HG03354 (cell line): ENCODE results near the gene LMLN.
"Not testable (repeated sequence)": the region's sequence is repeated elsewhere in the genome, so short reads cannot be mapped to it uniquely, and the experiment has no call there.

Source experiments
- ATAC-seq: cut with Tn5 transposase; IDR thresholded peaks from one replicate; pipeline ENCODE4 v1.9.1; 2021; ENCODE audit warnings: mild to moderate bottlenecking; ENCODE audit not compliant: unreplicated experiment, poor library complexity, severe bottlenecking

The LMLN gene

DNA sequence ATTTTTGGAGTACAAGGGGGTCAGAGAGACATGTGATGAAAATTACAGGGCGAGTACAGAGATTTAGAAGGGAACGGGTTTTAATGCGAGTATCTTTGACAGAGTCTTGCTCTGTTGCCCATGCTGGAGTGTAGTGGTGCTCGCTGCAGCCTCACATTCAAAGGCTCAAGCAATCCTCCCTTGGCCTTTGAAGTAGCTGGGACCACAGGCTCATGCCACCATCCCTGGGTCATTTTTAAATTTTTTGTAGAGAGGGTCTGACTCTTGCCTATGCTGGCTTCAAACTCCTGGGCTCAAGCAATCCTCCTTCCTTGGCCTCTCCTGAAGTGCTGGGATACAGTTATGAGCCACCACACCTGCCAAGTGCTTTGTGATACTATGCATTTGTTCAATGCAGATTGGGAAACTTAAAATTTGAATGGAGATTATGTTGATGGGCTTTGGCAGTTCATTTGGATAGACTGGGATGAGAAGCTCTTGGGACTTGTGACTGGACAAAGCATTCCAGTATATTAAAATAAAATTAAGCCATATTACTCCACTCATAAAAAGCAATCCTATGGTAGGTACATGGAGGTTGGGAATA is 4.0 kb upstream of the LMLN start:
- no peak for ATAC-seq

DNA sequence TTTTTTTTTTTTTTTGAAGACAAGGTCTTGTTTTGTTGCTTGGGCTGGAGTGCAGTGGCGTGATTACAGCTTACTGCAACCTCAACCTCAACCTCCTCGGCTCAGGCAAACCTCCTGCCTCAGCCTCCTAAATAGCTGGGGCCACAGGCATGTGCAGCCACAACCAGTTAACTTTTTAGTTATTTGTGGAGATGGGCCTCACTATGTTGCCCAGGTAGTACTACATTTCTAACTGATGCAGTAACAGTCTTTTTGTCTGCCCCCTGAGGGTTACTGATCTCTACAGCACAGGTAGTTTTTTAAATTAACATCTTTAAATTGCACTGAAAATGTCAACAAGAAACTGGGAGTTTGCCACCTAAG is 3.4 kb upstream of the LMLN start:
- ATAC-seq: no peak

GRCh38 chr3:197957790-197958133 is 2.3 kb upstream of the LMLN start:
- no peak for ATAC-seq

GRCh38 chr3:197958346-197958745 is 1.7 kb upstream of the LMLN start:
- no peak for ATAC-seq

- not testable (repeated sequence) for ATAC-seq
These were observed 1.2 kb upstream of the LMLN start for GRCh38 chr3:197958848-197959247.

GRCh38 chr3:197959500-197959890 is 522 bp upstream of the LMLN start:
- ATAC-seq: no peak

DNA sequence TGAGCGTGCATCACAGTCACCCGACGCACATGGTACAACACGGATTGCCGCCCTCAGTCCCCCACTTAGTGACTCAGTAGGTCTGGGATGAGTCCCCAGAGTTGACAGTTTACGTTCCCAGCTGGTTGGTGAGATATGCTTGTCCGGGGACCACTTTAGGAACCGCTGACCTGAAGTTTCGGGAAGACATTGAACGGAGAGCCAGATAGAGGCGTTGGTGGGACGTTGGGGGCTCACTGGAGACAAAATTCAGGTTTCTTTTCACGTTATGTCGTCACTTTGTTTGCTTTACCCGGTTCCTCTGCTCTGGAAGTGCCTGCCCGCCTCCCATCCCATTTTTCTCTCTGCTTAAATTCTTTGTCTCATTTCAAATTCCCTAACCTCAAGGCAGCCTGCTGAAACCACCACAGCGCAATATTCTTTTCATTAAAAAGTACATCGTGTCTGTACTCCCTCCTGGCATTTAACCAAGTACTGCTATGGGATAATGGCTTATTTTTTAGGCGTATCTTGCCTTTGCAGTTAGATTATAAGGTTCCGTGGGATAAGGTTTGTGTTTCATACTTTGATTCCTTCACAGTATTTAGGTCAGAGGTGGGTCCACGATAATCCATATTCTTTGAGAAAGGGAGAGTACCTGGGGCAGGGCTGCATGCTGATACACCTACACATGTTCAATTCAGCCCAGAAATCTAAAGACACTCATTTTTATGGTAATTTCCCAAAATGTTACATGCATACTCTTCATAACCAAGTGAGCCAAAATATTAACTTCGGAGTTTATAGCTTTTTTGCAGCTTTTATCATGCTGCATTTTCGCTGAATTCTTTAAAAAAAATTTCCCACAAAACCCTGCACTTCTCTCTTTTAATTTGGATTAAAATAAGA is 921 bp downstream of the LMLN start:
- ATAC-seq: no peak

DNA sequence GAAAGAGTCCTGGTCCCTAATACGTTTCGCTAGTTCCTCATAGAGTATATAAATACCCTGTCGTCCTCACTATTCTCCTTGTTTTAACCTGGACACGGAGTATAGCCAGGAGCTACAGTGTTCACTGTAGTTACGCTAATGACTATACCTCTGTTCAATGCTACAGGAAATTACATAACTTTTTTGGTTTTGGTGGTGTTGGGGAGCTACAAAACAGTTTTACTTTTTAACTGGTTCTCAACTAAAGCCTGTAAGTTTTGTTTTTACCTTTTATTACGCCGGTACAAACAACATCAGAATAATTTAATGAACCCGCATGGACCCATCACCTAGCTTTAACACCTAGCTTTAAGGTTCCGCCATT is 1.5 kb downstream of the LMLN start:
- ATAC-seq: no peak

GRCh38 chr3:197963019-197963637 is 3.1 kb downstream of the LMLN start:
- no peak for ATAC-seq

GRCh38 chr3:197967337-197967989 is 7.4 kb downstream of the LMLN start:
- not testable (repeated sequence) for ATAC-seq

DNA sequence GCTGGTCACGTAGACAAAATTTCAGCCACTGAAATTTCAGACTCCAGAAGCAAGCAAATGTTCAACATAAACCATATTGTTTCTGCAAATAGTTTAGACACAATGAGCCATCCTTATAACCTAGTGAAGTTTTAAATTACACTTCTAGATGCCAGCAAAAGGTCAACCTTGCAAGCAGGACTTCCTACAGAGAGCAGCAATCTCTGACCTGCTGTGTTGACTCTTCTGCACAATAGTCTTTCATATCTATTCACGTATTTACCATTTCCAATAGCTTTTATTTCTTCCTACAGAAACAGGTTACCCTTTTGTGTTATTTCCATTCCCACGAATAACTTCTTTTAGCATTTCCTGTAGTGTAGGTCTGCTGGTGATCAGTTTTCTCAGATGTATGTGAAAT is 10.6 kb downstream of the LMLN start:
- no peak for ATAC-seq

DNA sequence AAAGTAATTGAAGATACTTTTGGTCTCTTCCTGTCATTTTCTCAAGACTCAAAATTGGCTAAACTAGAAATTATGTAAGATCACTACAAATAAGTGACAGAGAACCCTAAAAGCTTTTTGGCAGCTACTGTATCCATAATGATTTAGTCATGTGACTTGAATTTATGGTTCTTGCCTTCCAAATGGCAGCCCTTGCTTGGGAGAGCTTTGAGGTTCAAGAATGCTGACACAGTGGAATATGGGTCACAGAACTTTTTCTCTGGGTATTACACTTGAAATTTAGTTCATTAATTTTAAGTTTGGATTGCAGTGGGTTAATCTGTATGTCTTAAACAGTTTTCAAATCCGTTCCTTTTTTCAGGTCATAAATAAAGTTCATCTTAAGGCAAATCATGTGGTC is 14.0 kb downstream of the LMLN start:
- ATAC-seq: no peak

GRCh38 chr3:197975311-197975710 is 15.3 kb downstream of the LMLN start:
- ATAC-seq: no peak

GRCh38 chr3:197983076-197983475 is 23.1 kb downstream of the LMLN start:
- ATAC-seq: no peak

DNA sequence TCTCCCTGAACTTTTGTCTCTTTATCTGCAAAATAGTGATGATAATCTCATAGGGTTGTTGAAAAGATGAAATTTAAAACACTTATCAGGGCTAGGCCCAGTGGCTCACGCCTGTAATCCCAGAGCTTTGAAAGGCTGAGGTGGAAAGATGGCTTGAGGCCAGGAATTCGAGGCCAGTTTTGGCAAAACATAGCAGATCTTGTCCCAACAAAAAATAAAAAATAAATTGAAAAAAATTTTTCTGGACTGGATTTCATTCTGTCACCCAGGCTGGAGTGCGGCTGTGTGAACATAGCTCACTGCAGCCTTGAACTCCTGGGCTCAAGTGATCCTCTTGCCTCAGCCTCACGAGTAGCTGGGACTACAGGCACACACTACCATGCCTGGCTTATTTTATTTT is 29.6 kb downstream of the LMLN start:
- ATAC-seq: no peak

- ATAC-seq: no peak
These were observed 34.7 kb downstream of the LMLN start for GRCh38 chr3:197994736-197995135.

- ATAC-seq: no peak
These were observed 36.8 kb downstream of the LMLN start for GRCh38 chr3:197996855-197997254.

GRCh38 chr3:197997936-197998335 is 37.9 kb downstream of the LMLN start:
- no peak for ATAC-seq

DNA sequence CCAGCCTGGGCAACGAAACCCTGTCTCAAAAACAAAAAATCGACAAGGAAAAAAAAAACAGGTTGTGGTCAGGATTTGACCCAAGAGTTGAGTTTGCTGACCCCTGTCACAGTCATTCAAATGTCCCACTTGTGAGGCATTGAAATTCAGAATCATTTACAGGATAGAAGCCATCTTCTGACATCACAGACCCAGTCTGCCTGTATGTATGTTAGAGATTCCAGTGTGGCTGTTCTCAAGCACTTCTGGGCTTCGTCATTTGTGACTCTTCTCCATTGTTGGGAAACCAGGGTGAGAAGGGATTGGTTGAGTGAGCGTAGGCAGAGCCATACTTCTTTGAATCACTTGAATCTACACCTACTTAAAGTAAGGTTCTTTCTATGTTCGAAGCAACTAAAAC is 57.1 kb downstream of the LMLN start:
- no peak for ATAC-seq

GRCh38 chr3:198018416-198018815 is 58.4 kb downstream of the LMLN start:
- ATAC-seq: no peak

GRCh38 chr3:198019115-198019514 is 59.1 kb downstream of the LMLN start:
- no peak for ATAC-seq
